Jurkat, Clone E6-1 (cell line): ENCODE data around the gene BCAR1.

Experiments
- DNase-seq: peaks from one replicate; pipeline ENCODE4 v3.0.0-alpha.2; 2011; ENCODE audit warnings: low read depth, low spot score
- H3K4me3 ChIP-seq: 2 replicates; pipeline ENCODE4 v1.5.1; 2011; ENCODE audit warnings: mild to moderate bottlenecking, low read length, control low read depth, moderate library complexity

BCAR1 gene

DNA sequence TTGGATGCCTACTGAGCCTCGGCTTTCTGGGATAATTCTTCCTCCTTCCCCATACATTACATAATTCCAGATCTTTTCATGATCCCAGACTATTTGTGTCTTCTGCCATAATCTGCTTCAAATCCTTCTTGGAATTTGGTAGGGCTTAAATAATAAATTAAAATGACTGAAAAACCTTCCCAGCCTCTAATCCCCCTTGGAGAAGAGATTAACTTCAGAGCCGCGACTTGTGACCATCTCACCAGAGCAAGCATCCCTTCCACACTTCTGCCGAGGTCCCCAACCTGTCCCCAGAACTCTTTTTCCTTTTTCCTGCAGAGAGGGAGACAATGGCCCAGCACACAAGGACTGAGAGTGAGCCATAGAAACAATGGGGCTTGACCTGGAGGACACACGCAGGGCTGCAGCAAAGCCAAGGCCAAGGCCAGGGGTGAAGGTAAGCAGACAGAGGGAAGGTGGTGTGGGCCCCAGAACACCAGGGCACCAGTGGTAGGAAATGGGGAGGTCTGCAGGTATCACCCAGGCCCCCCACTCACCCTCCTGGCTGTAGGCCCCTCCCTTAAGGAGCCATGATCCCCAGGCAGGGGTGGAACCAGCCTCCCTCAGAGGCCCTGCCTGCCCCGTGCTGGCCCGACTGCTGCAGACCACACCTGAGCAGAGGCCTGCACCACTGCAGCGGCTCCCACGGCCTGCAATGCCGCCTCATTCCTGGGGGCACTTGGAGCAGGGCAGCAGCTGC lies 9.6 kb upstream of the BCAR1 start:
- H3K4me3 ChIP-seq, result no peak overlapping the region
- no peak for DNase-seq

DNA sequence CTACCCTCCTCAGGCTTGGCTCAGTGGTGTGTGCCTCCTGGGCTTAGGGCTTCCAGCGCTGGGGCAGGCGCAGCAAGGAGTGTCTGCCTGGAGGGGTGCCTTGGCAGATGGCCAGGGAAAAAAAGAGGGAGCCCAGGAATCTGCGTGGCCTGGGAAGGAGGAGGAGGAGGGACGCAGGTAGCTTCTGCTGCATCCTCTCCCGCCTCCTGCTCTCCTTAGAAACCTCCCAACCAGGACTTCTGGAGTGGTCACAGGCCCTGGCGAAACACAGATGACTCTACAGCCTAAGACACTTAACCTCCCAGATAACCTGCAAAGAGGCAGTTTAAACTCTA lies 7.3 kb upstream of the BCAR1 start:
- H3K4me3 ChIP-seq, result no peak overlapping the region
- DNase-seq, result no peak

DNA sequence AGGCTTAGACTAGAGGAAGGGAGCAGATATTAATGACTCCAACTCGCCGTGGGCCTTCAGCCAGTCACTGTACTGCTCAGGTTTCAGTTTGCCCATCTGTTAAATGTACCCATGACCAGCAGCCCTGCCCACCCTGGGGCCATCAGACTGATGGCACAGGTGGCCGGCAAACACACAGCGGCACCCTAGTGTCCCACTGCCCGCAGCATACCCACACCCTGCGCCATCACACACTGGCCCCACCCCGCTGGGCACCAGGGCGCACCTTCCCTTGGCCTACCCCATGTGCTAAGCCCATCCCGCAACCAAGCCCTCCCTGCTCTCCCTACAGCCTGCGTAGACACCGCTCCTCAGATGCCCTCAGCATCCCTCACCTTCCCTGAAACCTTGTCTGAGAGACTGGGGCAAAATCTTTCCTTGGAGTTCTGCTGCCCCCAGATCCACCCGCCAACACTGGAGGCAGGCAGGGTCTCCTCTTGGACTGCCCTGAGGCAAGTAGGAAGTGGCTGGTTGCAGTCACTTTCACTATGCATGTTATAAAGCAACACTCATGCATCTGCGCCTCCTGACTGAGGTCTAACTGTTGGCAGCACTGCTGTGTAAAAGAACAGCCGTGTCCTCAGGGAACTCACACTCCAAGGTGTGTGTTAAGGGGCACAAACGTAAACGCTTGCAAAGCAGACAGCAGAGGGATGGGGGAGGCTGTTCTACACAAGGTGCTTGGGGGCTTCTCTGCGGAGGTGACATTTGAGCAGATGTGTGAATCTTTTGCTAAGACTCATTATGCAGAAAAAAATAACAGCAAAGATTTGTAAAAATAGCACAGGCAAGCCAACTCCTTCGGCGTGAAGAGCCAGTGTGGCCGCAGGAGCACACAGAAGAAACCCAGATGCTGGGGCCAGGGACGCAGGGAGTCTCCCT lies 6.7 kb upstream of the BCAR1 start:
- H3K4me3 ChIP-seq, result no peak overlapping the region
- no peak for DNase-seq

DNA sequence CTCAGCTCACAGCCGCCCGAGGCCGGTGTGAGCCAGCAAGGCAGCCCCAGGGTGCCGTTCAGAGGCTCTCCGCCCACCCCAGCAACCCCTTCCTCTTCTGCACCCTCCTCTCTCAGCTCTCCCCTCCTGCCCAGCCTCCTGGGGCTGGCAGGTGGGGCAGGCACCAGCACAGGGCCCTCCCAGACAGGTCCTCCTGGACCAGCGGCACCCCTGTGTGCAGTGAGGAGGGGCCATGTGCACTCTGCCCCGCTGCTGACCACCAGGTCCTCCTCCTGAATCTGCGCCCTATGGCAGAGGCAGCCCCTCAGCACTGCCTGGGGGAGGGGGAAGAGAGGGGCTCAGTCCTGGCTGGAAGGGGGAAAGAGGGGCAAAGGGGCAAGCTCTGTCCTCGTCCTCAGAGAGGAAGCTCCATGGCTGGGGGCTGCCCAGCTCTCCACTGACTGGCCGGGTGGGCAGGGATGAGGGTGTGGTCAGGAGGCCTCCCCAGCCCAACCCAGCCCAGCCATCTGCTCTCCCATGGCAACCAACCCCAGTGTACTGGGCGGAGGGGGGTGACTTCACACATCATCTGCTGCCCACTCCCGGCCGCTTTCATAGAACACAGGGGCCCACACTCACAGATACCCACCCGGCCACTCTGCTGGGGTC lies 5.4 kb upstream of the BCAR1 start:
- H3K4me3 ChIP-seq, result no peak overlapping the region
- no peak for DNase-seq

DNA sequence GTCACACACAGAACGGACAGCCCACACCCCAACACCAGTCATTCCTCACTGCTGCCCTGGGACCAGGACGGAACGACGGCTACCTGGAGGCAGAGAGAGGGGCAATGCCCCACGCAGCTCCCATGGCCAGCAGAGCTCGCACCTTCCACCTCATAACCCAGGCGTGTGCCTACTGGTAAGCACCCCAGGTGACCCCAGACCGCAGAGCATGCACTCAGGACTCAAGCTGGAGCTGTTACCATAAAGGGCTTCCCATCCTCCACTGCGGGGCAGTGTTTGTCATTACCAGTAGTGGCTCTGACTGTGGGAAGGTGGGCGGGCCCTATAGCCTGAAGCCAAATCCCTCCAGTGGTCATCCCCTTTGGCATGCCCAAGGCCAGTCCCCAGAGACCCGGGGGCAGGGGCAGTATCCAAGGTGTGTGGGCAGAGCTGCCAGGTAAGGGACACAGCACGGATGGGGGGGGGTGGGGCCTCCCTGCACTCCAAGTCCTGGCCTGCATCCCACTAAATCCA lies 4.7 kb upstream of the BCAR1 start:
- no peak overlapping the region for H3K4me3 ChIP-seq
- DNase-seq, result no peak

DNA sequence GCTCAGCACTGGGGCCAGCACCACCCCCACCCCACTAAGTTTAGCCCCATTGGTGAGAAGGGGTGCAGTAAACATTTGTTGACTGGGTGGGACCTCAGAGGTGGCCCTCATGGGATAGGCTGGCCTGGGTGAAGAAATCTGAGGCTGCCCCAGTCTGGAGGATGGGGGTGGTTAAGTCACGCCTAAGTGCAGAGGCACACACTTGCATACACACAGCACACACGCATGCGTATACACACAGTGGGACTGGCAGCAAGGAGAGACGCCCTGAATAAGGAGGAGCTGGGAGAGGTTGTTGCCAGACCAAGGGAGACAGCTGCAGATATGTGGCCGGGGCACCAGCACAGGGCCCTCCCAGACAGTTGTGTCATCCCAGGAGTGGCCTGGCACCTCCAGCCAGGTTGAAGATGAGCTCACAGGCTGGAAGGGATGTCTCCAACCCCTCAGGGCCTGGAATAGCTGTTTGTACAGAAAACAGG lies 3.0 kb upstream of the BCAR1 start:
- H3K4me3 ChIP-seq, result no peak overlapping the region
- no peak for DNase-seq

DNA sequence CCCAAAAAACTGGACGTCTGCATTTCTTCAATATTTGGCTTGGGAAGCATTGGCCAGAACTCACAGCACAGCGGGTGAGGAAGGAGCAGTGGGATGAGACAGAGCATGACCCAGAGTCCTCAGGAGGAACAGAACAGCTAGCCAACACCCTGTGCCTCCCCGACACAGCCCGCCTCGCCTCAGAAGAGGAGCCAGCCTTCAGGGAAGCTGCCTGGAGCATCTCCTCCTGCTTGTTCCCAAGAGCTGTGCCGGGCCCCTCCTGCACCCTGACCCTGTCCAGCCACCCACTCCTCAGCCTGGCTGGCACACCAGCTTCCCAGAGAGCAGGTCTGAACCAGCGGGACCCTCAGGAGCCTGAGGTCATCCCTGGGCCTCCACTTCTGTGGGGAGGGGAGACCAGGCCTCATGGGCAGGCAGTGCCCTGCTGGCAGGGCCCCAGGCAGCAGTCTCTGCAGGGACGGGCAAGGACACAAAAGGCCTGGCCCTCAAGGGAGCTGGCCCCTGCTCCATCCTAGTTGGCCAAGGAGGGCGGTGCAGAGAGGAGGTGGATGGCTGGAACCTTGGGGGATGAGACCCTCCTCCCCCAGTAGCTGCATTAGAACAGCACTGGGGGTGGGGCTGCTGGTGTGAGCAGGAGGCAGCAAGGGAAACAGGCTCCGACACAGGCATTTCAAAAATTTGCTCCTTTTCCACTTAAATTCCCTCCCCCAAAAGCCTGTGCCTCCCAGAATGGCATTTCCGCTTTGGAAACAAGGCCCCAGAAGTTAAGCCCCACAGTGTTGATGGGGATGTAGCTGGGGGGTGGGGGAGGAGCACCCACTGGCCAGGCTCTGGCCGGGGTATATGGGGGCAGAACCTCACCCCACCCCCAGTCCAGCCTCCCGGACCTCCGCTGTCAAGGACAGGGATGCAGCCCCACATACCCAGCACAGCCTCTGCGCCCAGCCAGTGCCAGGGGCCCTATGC lies 1.8 kb upstream of the BCAR1 start:
- no peak for DNase-seq
- H3K4me3 ChIP-seq, result no peak overlapping the region

DNA sequence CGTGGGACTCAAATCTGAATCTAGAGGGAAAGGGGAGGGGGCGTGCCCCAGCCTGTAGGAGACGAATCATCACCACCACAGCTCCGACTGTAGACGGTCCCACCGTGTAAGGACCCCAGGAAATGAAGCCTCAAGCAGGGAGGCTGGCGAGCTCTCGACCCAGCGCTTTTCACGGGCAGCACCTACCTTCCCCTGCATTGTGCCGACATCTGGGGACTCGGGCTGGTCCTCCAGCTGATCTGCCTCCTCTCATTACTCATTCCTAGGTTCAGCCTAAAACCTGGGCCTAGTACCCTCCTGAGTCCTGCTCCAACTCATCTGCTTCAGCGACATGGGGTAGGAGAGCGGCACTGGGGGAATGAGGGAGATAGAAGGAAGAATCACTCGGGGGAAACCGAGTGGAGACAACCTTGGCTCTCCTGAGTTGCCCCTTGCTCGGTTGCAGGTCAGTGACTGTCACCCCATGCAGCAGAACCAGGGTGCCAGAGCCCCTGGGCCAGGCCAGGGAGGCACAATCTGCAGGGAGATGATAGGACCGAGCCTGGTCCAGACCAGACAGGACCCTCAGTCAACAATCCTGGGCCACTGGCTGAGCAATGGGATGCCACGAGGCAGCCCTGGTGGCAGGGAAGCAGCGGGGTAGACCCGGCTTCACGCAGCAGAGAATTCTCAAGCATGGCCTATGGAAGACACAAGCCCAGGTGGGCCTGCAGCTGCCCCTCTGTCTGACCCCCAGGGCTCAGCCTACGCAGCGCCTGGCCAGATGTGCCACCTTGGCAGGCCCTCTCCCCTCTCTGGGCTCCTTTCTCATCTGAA lies 833 bp upstream of the BCAR1 start:
- H3K4me3 ChIP-seq, result no peak overlapping the region
- DNase-seq, result no peak

DNA sequence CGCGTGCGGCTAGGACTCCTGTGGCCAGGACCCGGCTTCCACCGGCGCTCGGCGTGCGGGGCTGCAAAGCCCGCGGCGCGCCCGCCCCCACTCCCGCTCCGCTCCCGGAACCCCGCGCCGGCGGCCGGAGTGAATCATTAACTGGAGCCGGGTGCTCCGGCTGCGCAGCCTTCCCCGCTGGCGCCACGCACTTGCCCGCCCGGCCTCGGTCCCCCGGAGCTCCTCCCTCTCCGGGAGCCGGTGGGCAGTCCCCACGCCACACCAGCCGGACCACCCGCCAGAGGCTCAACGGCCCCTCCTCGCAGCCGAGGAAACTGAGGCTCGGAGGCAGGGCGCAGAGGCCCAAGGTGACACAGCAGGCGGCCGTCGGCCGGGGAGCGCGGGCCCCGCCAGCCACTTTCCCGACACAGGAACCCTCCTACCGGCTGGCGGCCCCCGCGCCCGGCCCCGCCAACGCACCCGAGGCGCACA lies 580 bp downstream of the BCAR1 start:
- no peak for DNase-seq
- no peak overlapping the region for H3K4me3 ChIP-seq

DNA sequence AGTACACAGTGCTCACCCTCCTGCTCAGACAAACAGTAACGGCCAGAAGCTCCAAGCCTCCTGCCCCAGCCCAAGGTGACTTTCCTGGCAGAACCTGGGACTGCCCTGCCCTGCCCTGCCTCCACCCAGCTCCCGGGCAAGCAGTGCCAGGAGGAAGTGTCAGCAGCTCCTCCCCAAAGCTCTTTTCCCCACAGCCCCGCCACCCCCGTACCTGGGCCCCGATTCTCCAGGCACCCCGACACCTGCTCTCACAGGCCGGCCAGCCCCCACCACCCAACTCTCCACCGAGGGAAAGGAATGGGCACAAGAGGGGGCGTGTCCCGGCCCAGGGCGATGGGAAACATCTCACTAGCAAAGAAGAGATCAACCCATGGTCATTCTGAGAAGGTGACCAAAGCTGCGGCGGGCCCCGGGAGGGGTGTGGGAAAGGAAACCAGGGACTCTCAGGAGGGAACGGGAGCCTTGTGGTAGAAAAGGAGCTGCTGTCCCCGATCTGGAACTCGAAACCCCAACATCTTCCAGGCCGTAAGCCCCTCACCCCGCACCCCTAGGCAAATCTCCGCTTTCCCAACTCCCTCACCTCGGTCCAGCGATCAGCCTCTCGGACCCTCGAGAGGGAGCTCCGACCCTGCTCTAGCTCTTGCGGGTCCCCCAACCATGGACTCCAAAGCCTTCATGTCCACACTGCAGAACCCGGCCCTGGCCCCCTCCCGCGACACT lies 1.2 kb downstream of the BCAR1 start:
- DNase-seq, result no peak
- no peak overlapping the region for H3K4me3 ChIP-seq

DNA sequence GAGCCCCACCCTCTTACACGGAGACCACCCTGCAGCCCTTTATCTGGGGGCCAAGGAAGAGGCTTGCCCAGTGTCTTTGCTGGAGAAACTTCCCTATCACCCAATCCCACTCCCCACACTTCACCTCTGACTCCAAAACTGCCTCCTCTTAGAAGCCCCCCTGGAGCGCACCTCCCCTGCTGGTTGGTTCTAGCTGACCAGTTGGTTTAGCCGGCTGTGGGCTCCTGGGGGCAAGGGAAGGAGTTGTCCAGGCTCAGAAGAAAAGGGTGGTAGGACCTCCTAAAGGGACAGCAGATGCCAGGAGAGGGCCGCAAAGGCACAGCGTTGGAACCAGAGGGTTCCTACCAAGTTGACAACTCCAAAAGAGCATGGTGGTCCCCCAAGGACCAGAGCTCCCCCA lies 2.0 kb downstream of the BCAR1 start:
- no peak overlapping the region for H3K4me3 ChIP-seq
- DNase-seq, result no peak

DNA sequence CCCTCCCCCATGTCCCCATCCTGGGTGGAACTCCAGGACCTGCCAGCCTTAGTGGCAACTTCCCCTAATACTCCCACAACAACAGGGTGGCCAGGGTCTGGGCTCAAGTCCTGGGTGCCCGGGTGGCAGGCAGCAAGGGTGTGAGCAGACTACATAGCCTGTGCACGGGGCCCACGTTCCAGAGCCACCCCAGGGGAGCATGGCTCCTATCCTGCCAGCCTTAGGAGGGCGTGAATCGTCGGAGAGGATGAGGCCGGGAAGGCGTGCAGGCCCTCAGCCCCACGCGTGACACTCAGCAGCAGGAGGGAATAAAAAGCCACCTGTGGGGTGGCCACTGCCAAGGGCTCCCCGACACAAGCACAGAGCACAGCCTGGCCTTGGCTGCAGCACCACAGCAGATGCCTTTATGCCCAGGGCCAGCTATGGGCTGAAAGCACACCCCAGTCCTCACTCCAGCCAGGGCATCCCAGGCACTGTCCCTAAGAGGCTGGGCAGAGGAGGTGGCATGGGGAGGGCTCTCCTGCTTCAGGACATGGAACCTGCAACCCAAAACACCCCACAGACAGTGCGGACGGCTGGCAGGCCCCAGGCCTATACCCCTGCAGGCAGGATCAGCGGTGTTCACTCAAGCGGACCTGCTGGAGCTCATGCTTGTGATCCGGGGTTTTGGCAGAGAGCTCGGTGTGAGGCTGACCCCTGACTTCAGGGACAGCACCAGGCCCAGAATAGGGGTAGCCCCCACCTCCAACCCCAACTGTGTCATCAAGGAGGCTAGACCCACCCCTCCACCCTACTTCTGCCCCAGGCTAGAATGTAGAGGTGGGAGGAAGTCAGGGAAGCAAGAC lies 2.7 kb downstream of the BCAR1 start:
- no peak for DNase-seq
- H3K4me3 ChIP-seq, result no peak overlapping the region

DNA sequence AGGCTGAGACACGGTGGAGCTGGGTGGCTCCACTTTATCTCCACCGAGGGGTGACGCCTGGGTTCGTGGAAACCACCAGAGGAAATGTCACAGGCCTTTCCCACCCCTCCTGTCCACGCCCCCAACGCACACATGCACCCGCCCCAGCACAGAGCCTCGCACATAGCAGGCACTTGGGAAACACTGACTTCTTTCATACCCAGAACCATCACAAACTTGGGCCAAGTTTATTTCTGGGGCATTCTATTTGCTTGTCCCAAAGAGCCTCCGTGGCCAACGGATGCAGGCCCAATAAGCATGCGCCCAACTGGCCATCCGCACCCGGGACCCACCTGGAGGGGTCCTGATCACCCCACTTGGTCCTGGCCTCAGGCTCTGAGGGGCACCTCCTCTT lies 3.3 kb downstream of the BCAR1 start:
- H3K4me3 ChIP-seq, result no peak overlapping the region
- DNase-seq, result no peak

DNA sequence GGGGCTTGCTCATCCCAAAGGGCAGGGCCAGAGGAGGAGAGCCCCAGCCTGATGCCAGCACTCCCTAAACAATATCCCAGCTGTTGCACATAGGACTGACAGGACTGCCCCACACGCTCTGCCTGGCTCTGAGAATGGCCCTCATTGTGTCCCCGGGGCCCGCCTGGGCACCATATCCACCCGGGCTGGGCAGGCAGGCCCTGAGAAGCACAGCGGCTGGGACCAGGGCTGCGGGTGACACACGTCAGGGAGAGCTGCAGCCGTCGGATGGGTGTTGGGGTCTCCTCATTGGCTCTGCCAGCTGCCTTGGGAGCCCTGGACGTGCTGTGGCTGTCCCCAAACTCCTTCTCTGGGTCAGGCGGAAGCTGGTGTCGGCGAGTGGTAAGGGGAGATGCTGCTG lies 4.2 kb downstream of the BCAR1 start:
- DNase-seq, result no peak
- H3K4me3 ChIP-seq, result no peak overlapping the region

DNA sequence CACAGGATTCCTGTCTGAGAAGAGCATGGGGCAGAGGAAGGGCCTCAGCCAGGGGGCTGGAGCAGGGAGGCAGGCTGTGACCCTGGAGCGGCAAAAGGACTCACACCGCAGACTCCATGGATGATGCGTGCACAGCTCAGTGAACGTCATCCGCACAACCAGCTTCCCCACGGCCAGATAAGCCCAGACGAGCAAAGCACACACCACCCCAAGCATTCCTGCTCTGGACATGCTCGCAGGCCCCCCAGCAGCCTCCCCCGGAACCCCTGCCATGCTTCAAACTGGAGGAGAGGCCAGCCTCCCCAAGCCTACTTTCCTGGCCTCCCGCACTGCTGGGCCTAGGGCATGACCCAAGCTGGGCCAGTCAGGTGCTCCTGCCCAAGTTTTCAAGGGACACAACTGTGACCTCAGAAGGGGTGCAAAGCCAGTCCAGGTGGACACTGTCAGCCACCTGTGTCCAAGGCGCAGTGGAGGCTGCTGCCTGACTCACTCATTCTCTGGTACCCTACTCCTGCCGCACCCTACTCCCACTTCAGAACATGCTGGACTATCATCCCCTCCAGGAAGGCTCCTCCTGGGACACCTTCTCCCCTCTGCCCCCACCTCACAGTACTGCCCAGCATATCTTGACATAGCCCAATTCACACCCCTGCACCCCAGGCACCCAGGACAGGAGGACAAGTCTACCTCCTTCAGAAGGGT lies 4.8 kb downstream of the BCAR1 start:
- no peak for DNase-seq
- no peak overlapping the region for H3K4me3 ChIP-seq
